Renal pelvis (tissue), 4 donors: ENCODE measurements around the gene ADAM23. TPM values are rescaled to one million over a fixed set of nuclear protein-coding genes. Genes with fewer than 3 reads are reported as not detected.

Source experiments
- DNase-seq: peaks from one replicate; pipeline ENCODE4 v3.0.0-alpha.2; 2013
- polyA plus RNA-seq, 3 donors: library from polyadenylated mRNA; unstranded; fragments of 120-200 nt; gene quantifications; one replicate each; pipeline ENCODE4 v1.2.1, GENCODE V29; 2013; ENCODE audit not compliant: insufficient read length in 3 of 3

Gene ADAM23
- polyA plus RNA-seq, 3 donors: 5.1 to 7.1 (median 5.6) TPM

DNA sequence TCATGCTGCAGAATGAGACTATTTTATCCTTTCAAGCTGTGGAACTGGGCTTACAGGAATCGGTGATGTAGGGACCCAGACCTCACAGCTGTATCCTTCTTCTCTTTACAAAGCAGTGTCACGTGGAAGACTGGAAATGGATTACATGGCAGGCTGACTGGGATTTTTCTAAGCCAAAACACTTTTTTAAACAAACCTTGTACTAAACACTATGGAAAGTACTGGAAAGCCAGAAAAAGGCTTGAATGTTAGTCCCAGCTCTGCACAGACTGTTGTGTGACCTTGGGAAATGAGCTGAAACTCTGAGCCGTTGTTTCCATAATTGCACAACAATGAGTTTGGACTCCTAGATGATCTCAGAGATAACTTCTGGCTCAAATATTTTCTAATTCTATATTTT, 7.6 kb upstream of the ADAM23 start:
- DNase-seq: no peak

DNA sequence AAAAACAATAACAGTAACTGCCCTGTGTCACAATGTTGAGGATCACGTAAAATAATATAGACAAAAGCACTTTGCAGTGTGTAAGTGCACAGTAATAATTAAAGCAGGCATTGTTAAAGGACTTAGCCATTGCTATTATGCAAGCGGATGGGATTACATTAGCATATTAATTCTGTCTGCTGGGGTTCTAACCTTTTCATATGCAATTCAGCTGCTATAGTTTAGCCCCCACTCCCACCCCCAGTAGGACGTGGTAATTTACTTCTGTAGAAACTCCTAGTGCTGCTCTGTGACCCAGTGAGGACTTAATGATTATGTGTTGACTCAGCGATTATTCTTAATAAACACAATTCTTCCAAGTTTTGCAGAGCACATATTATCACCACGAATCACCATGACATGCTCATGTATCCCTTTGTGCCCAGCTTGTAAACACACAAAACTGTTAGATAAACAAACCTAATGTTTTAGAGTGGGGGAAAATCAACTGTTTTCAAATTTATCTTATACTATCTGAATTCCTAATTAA, 5.1 kb upstream of the ADAM23 start:
- no peak for DNase-seq

- DNase-seq: no peak
These were observed 879 bp upstream of the ADAM23 start for GRCh38 chr2:206442474-206442832.

DNA sequence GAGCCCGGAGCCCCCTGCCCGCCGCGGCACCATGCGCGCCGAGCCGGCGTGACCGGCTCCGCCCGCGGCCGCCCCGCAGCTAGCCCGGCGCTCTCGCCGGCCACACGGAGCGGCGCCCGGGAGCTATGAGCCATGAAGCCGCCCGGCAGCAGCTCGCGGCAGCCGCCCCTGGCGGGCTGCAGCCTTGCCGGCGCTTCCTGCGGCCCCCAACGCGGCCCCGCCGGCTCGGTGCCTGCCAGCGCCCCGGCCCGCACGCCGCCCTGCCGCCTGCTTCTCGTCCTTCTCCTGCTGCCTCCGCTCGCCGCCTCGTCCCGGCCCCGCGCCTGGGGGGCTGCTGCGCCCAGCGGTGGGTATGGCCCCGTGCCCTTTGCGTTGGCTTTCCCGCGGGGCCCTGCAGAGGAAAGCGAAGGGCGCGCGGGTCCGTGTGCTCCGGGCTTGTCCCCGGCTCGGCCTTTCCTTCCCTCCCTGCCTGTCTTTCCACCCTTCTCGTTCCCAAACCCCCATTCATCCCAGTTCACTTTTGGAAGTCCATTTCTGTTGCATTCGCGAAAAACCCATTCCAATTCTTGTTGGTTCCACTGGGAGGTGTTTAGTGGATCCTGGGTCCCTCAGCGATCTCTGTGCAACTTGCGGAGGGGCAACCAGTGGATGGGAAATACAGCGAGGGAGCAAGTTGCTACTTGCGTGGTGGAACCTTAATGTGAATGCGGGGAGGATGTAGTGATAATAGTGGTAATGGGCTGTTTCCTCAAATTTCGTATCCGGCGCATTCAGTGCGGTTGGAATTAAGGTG, 599 bp downstream of the ADAM23 start:
- DNase-seq: peak; percentile 31

DNA sequence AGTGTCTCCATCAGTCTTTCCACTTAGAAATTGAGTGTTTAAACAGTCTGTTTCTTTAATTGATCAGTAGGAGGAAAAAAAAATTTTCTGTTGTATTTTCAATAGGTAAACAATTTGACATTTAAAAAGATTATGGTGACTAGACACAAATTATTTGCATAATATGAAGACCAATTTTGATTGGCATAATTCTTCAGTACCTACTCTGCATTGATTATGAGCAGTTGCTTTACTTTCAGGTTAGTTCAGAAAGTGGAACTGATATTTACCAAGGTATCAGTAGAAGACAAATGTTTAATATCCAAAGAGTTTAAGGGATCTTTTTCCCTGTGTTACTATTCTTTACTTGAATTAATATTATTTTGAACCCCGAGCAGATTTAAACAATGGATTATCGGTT, 2.6 kb downstream of the ADAM23 start:
- no peak for DNase-seq

DNA sequence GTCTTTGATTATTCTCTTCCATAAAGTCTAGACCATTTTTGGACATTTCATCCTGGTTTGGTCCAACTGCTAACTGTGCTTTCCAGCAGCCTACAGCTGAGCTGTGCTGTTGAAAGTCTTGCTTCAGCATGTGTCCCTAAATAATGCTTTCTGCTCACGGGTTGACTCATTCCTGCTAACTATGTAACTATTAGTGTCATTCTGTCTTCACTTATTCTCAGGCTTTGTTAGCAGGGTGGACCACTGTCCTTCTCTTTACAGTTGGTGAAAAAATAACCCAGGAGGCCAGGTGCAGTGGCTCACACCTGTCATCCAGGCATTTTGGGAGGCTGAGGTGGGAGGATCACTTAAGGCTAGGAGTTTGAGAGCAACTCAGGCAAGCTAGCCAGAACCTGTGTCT, 8.9 kb downstream of the ADAM23 start:
- no peak for DNase-seq

- DNase-seq: no peak
These were observed 9.4 kb downstream of the ADAM23 start for GRCh38 chr2:206452750-206453149.

GRCh38 chr2:206456078-206456754, 12.9 kb downstream of the ADAM23 start:
- DNase-seq: no peak

GRCh38 chr2:206457188-206457634, 13.9 kb downstream of the ADAM23 start:
- DNase-seq: no peak

- DNase-seq: no peak
These were observed 19.0 kb downstream of the ADAM23 start for GRCh38 chr2:206462240-206462854.

DNA sequence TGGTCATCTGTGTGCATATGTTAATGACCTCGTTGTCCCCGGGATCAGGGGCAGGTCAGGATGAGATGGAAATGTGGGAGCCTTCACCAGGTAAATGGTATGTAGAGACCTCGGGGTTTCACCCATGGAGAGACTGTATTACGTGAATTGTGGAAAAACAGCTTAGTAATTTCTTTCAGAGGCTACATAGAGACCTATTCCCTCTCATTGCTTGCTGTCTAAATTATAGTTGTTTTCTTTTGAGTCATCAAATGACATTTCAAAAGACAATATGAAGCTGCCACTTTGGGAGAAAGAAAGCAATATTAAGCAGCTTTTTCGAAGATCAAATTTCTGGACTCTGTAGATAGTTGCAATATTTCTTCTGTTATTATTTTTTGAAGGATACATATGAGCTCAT, 20.4 kb downstream of the ADAM23 start:
- no peak for DNase-seq

- DNase-seq: no peak
These were observed 21.3 kb downstream of the ADAM23 start for GRCh38 chr2:206464597-206464996.

GRCh38 chr2:206471524-206472062, 28.3 kb downstream of the ADAM23 start:
- no peak for DNase-seq

- no peak for DNase-seq
These were observed 28.8 kb downstream of the ADAM23 start for GRCh38 chr2:206472094-206472493.

GRCh38 chr2:206474099-206474498, 30.8 kb downstream of the ADAM23 start:
- no peak for DNase-seq

DNA sequence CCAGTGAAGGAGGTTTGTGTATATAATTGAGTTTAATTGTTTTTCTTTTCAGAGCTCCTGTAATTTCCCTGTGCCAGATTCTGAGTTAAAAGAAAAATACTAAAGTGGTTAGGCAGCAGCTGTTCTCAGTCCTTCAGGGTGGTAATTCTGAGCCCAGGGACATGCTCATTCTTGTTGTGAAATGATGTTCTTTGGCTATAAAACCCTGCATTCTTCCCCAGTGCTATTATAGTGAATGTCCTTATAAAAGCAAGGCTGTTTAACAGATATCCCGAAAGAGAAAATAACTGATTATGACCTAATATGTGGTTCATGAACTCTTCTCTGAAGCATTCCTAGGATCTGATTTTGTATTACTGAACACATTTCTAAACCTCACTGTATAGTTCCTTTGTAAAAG, 34.0 kb downstream of the ADAM23 start:
- no peak for DNase-seq

DNA sequence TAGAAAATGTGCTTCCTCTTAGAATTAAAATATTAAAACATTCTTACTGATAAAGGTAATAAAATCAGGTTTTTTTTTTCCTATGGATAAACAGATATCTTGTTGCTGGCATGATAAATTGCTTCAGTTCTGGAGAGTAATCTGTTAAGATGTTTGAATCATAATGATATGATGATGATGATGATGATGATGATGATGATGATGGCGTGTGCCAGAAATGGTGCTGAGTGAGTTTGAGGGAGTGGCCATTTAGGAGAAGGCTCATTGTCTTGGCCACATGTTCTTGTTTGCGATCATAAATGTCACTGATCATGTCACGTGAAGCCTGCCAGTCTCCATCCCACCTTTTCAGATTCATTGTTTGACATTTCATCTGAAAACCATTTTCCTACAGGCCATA, 35.0 kb downstream of the ADAM23 start:
- DNase-seq: no peak

GRCh38 chr2:206480161-206480560, 36.8 kb downstream of the ADAM23 start:
- DNase-seq: peak; percentile 8

DNA sequence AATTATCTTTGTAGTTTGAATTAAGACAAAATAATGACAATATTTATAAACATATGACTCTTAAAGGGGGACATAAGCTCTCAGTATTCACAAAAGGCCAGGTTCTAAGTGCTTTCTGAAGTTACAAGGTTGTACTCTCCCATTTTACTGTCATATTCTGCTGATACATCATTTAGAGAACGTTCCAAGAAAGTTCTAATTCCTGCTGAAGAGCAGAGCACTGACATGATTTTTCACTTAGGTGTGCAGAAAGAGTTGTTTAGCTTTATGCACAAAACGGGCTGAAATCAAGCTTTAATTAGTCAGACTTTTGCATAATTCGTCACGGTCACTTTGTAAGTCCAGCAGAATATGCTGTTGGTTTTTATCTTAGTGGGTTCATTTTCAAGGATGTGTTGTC, 37.3 kb downstream of the ADAM23 start:
- DNase-seq: no peak

DNA sequence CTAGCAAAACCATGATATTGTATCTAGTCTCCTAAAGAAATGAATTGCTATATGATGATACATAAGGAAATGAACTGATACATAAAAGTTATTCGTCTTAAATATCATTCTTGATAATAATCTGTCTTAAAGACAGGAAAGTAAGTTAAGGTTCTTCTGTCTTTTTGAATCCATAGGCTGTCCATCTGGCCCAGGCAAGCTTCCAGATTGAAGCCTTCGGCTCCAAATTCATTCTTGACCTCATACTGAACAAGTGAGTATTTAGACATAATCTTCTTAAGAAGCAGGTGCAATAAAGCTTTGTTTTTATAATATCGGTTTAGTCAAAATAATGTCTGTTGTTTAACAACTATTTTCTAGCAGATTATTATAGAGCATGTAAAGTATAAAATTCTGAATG, 37.7 kb downstream of the ADAM23 start:
- DNase-seq: no peak

DNA sequence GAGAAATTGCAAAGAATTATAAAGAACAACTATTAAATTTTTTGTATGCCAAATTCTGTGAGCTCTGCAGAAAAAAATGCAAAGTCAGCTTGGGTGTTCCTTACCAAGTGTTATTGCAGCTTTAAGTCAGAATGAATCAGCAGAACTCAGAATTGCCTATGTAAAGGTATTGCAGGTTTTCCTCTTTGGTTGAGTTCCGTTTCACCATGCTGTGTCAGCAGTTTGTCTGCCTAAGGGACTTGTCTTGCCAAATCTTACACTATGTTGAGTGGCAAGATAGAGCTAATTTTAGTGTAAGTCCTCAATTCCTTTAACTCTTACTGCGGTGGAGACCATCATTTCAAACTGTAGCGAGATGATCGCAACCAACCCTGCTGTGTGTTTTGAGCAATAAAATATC, 38.8 kb downstream of the ADAM23 start:
- DNase-seq: no peak

- no peak for DNase-seq
These were observed 39.3 kb downstream of the ADAM23 start for GRCh38 chr2:206482633-206483032.

GRCh38 chr2:206488053-206488452, 44.7 kb downstream of the ADAM23 start:
- DNase-seq: no peak
